Left ventricle myocardium inferior (tissue), 1 donor: ENCODE data around the gene CACUL1. TPM values are rescaled to one million over a fixed set of nuclear protein-coding genes. Genes with fewer than 3 reads are reported as not detected.

ENCODE experiments used
- DNase-seq: peaks from one replicate; pipeline ENCODE4 v3.0.0-alpha.2; 2020
- H3K27ac ChIP-seq: fragments of 200-600 bp; replicated peaks from 2 replicates; pipeline ENCODE4 v1.8.0; 2021
- H3K27me3 ChIP-seq: fragments of 200-600 bp; 2 replicates; pipeline ENCODE4 v1.8.0; 2021; ENCODE audit warnings: low read depth
- H3K36me3 ChIP-seq: fragments of 200-600 bp; 2 replicates; pipeline ENCODE4 v1.8.0; 2021
- H3K4me1 ChIP-seq: fragments of 200-600 bp; 2 replicates; pipeline ENCODE4 v1.8.0; 2021
- H3K4me3 ChIP-seq: fragments of 200-600 bp; 2 replicates; pipeline ENCODE4 v1.8.0; 2021; ENCODE audit warnings: mild to moderate bottlenecking, moderate library complexity
- H3K9me3 ChIP-seq: fragments of 200-600 bp; replicated peaks from 2 replicates; pipeline ENCODE4 v1.8.0; 2021
- CTCF ChIP-seq: fragments of 200-600 bp; IDR thresholded peaks from 2 replicates; pipeline ENCODE4 v1.8.0; 2021; ENCODE audit warnings: antibody characterized with exemption, mild to moderate bottlenecking, borderline replicate concordance
- intact Hi-C: fragments of 100-400 bp; cut with micrococcal nuclease; formaldehyde crosslinking; loops from one replicate; pipeline ENCODE4 v1.11.0; 2022
- total RNA-seq: library from RNA; stranded (reverse); fragmentation: NEBNext Ultra II Directional; extraction: Animal tissue kit (Norgen Biotek cat#: 25700); gene quantifications from one replicate; pipeline ENCODE4 v1.2.1, GENCODE V29; 2021
- donor health status: DM: no; HTN: yes; CAD: no; lungs with severe emphysema.

The CACUL1 gene
- total RNA-seq, 1 donor from 2014 or later, result 27.4 TPM

GRCh38 chr10:118642228-118642627, 112.5 kb downstream of the CACUL1 start:
- no peak overlapping the region for H3K4me3 ChIP-seq
- no peaks in the 10 kb centered on the region for H3K9me3 ChIP-seq
- no peaks in the 10 kb centered on the region for H3K36me3 ChIP-seq
- H3K27me3 ChIP-seq, result peaks cover 43% of the 10 kb centered on the region
- no peak overlapping the region for H3K27ac ChIP-seq
- no peaks in the 10 kb centered on the region for H3K4me1 ChIP-seq
- DNase-seq, result no peak
- no peak for TF ChIP-seq CTCF
- intact Hi-C loops, result no loop called here

GRCh38 chr10:118638680-118639079, 116.1 kb downstream of the CACUL1 start:
- no peak for DNase-seq
- intact Hi-C loops, result no loop called here
- Histone ChIP-seq H3K27ac (no peak overlapping the region), H3K9me3 (no peaks in the 10 kb centered on the region), H3K4me3 (no peak overlapping the region), H3K27me3 (peaks cover 52% of the 10 kb centered on the region), H3K4me1 (no peaks in the 10 kb centered on the region), H3K36me3 (no peaks in the 10 kb centered on the region)
- no peak for TF ChIP-seq CTCF

GRCh38 chr10:118635674-118636402, 118.9 kb downstream of the CACUL1 start:
- H3K4me1 ChIP-seq, result no peaks in the 10 kb centered on the region
- TF ChIP-seq CTCF, result no peak
- no peak for DNase-seq
- no peak overlapping the region for H3K4me3 ChIP-seq
- H3K27ac ChIP-seq, result no peak overlapping the region
- intact Hi-C loops, result no loop called here
- no peaks in the 10 kb centered on the region for H3K9me3 ChIP-seq
- peaks cover 33% of the 10 kb centered on the region for H3K27me3 ChIP-seq
- no peaks in the 10 kb centered on the region for H3K36me3 ChIP-seq

GRCh38 chr10:118633786-118634185, 121.0 kb downstream of the CACUL1 start:
- Histone ChIP-seq H3K36me3 (no peaks in the 10 kb centered on the region), H3K4me3 (no peak overlapping the region), H3K4me1 (peaks cover 10% of the 10 kb centered on the region), H3K27ac (no peak overlapping the region), H3K27me3 (peaks cover 32% of the 10 kb centered on the region), H3K9me3 (no peaks in the 10 kb centered on the region)
- intact Hi-C loops, result no loop called here
- TF ChIP-seq CTCF, result no peak
- no peak for DNase-seq

GRCh38 chr10:118629211-118629610, 125.6 kb downstream of the CACUL1 start:
- no peak overlapping the region for H3K4me3 ChIP-seq
- DNase-seq, result no peak
- no peak overlapping the region for H3K27ac ChIP-seq
- no peaks in the 10 kb centered on the region for H3K9me3 ChIP-seq
- TF ChIP-seq CTCF, result no peak
- peaks cover 38% of the 10 kb centered on the region for H3K27me3 ChIP-seq
- intact Hi-C loops, result no loop called here
- H3K36me3 ChIP-seq, result no peaks in the 10 kb centered on the region
- H3K4me1 ChIP-seq, result peaks cover 11% of the 10 kb centered on the region
